ENCODE measurements around the gene FAM124A. TPM values are rescaled to one million over a fixed set of nuclear protein-coding genes. Genes with fewer than 3 reads are reported as not detected.

FAM124A gene
- total and polyA plus RNA-seq, 2 donors (not counting 3 experiments of a cell fraction or from before 2014, with no cell fraction given): 3.8 to 9.9 TPM

DNA sequence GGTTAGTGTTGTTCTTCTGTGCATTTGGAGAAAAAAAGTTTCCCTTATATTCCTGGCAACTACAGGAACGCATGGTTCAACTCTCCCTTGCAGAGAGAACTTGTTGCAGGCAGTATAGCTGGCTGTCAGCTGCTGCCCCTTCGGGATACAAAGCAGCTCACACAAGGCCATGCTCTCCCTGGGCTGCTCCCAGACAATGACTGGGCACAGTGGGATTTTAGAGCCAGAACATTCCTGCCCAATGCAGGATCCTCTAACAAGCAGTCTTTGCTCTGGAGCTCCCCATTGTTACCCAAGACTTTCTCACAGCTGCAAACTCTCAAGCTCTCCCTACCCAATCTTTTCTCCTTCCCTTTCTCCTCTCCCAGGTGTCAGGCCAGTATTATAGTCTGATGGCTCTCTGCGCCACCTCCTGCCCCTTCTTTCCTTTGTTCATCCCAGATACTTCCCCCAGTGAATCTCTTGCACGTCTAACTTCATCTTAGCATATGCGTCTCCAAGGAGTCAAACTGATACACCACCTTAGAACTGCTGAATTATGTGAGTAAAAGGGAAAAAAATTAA is 89.8 kb downstream of the FAM124A start:
- dilution Hi-C loops (cut with MboI; ENCODE audit: extremely low pct_ligation_motif_present, low sequenced_read_pairs): no loop called here
- no TSS peak for BruUV-seq (replicated peaks)
- CTCF ChIA-PET: no interaction called here

More for the DNA sequence above, 89.8 kb downstream of the FAM124A start:
- Histone ChIP-seq H3K4me2 (ENCODE audit: insufficient read depth, low read length) (no peak overlapping the region), H3K27ac (ENCODE audit: insufficient read depth, low read depth, low read length) (no peak overlapping the region), H3K27me3 (ENCODE audit: control insufficient read depth in 2 of 2, insufficient read depth in 2 of 2, low read length in 2 of 2) (no peaks in the 10 kb centered on the region), H3K9me3 (replicated peaks; ENCODE audit: control insufficient read depth, insufficient read depth, low read length) (no peaks in the 10 kb centered on the region), H3K9ac (replicated peaks; ENCODE audit: extremely low read depth, insufficient read depth, low read length) (no peak overlapping the region), H3K4me3 (replicated peaks in 1 of 3; ENCODE audit: insufficient read depth in 1 of 3, low read depth in 1 of 3, low read length in 3 of 3) (no peak overlapping the region), H3K9me1 (replicated peaks; ENCODE audit: control insufficient read depth, extremely low read depth, insufficient read depth, low read length) (no peaks in the 10 kb centered on the region), H3K79me2 (ENCODE audit: control insufficient read depth, insufficient read depth, low read length) (no peaks in the 10 kb centered on the region), H4K20me1 (replicated peaks; ENCODE audit: control insufficient read depth, extremely low read depth, insufficient read depth, low read length) (no peaks in the 10 kb centered on the region), H3K4me1 (ENCODE audit: control insufficient read depth, extremely low read depth, insufficient read depth, low read length) (peaks cover 13% of the 10 kb centered on the region), H2AFZ (ENCODE audit: low read depth, low read length) (no peak overlapping the region), H3K36me3 (ENCODE audit: control insufficient read depth in 2 of 2, extremely low read depth in 1 of 2, insufficient read depth in 2 of 2, low read length in 2 of 2) (no peaks in the 10 kb centered on the region)
- TF ChIP-seq MYC (IDR thresholded peaks at IDR 0.05; ENCODE audit: low read depth, low read length) (no peak), FOS (IDR thresholded peaks at IDR 0.05; ENCODE audit: borderline replicate concordance, insufficient read depth, low read length) (no peak), GATA2 (IDR thresholded peaks at IDR 0.05; ENCODE audit: insufficient read depth, insufficient read length, low read depth, low read length) (no peak), EZH2 (IDR thresholded peaks at IDR 0.05; ENCODE audit: borderline replicate concordance, low read depth, low read length, severe bottlenecking) (no peak), POLR2A (IDR thresholded peaks at IDR 0.05; ENCODE audit: low read depth, low read length) (no peak), POLR2AphosphoS5 (IDR thresholded peaks at IDR 0.05; ENCODE audit: insufficient read depth, low read depth, low read length) (no peak), JUN (IDR thresholded peaks at IDR 0.05; ENCODE audit: borderline replicate concordance, insufficient read depth, insufficient read length, low read depth) (no peak)
- TF ChIP-seq, protein P1, sequence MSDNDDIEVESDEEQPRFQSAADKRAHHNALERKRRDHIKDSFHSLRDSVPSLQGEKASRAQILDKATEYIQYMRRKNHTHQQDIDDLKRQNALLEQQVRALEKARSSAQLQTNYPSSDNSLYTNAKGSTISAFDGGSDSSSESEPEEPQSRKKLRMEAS (IDR thresholded peaks at IDR 0.05; ENCODE audit: insufficient read depth, insufficient read length): no peak
- TF ChIP-seq, protein P2, sequence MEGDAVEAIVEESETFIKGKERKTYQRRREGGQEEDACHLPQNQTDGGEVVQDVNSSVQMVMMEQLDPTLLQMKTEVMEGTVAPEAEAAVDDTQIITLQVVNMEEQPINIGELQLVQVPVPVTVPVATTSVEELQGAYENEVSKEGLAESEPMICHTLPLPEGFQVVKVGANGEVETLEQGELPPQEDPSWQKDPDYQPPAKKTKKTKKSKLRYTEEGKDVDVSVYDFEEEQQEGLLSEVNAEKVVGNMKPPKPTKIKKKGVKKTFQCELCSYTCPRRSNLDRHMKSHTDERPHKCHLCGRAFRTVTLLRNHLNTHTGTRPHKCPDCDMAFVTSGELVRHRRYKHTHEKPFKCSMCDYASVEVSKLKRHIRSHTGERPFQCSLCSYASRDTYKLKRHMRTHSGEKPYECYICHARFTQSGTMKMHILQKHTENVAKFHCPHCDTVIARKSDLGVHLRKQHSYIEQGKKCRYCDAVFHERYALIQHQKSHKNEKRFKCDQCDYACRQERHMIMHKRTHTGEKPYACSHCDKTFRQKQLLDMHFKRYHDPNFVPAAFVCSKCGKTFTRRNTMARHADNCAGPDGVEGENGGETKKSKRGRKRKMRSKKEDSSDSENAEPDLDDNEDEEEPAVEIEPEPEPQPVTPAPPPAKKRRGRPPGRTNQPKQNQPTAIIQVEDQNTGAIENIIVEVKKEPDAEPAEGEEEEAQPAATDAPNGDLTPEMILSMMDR (IDR thresholded peaks at IDR 0.05; ENCODE audit: extremely low read depth in 1 of 2, insufficient read depth in 1 of 2, low read depth in 1 of 2, low read length in 2 of 2): no peak
- DNase-seq (ENCODE audit: low read depth, low spot score) (no peak), FAIRE-seq (no peak)
- POLR2A ChIA-PET: interaction anchor here (1.3 kb wide), 1 partner anchor 141 kb away, joined by 4 read pairs; the partner anchor contains the start of gene INTS6
- intact Hi-C loops (cut with micrococcal nuclease): loop anchor here (10.0 kb wide), 1 partner anchor 103 kb away; no protein-coding TSS in a partner anchor

Measured in endothelial cell of umbilical vein (primary cell).